HG03097 (cell line): ENCODE measurements around the gene TBC1D21.

Experiments
- ATAC-seq: cut with Tn5 transposase; IDR thresholded peaks from one replicate; pipeline ENCODE4 v1.9.1; 2021; ENCODE audit not compliant: unreplicated experiment, low FRiP score

The TBC1D21 gene

DNA sequence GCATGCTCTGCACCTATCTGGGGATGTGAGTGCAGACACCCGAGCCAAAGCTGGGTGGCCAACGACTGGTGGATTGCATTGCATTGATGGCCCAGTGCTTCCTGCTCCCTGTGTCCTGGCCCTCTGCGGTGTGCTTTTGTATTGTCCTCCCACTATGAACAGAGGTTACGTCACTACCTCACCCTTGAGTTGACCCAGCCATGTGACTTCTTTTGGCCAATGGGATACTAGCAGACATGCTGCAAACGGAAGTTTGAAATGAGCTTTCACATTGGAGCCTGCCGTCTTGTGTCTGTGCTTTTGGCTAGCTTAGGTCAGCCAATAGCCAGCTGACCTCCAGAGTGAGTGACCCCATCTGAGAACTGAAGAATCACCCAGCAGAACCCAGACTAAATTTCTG lies 15.3 kb upstream of the TBC1D21 start:
- ATAC-seq: no peak

DNA sequence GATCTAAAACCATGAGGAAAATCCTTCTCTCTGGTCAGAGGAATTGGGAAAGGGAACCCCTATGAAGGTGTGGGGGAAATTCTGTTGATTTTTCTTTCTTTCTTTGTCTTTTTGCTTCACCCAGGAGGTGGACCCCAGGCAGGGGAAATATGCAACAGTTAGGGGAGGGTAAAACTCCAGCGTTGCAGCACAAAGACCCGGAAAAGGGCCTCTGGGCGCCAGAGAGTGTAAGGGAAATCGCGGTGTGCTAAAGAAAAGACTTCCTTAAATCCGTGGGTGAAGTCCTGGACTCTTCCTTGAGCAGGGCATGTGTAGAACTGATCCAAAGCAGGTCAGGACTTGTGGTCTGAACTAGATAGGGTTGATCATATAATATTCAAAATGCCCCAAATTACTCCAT lies 11.1 kb upstream of the TBC1D21 start:
- ATAC-seq: no peak

GRCh38 chr15:73865379-73865778 lies 8.0 kb upstream of the TBC1D21 start:
- ATAC-seq: no peak

- no peak for ATAC-seq
These were observed 7.5 kb upstream of the TBC1D21 start for GRCh38 chr15:73865904-73866303.

DNA sequence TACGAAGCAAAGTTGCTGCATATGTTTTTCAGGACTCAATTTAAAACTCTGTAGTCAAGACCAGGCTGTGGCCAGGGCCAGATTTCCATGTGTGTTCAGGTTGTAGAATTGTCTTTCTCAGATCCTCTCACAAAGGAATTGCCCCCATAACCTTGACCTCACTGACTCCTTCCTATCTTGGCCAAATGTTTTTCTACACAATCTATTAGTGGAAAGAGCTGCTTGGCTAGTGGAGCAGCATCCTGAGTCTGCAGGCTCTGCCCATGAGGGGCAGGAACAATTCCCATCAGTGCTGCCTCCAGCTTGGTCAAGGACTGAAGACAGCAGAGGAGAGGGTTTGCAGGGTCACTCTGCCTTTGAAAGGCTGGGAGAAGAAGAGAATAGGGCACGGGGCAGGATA lies 6.9 kb upstream of the TBC1D21 start:
- ATAC-seq: no peak

DNA sequence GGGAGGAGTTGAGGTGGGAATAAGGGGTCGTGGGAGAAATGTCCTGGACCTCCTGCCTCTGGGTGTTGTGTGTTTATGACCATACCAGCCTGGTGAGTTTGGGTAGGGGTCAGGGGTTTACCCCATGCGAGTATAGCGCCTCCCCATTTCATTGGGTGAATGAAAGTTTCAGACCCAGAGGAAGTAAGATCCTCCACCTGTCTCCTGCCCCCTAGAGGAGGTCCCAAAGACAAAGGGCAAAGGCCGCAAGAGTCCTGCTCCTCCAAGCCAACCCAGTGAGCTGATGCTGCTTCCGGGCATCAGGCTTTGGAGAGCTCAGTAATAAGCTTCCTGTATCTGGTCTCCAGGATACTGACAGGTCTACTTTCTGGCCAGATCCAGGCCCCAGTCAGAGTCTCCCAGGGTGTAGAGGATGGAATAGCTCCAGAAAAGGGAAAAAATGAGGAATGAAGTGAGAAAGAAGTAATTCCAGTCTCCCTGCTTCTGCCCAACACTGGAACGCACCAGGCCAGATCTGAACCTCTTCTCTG lies 6.4 kb upstream of the TBC1D21 start:
- ATAC-seq: no peak

DNA sequence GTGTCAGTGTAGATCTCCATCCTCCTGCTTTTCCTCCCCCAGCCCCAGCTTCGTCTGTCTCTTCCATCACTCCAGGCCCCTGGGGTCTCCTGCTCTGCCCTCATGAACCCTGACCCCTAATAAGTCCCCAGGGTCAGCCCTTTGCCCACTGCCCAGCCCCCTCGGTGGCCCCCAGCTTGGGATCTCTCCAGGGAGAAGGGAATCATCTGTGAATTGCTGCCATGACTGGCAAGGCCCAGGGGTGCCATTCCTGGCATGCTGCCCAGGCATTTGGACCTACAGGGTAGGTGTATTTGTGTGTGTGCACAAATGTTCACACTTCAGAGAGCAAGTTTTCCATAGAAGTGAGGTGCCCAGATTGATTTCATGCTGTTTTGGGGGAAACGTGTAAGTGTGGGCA lies 5.9 kb upstream of the TBC1D21 start:
- ATAC-seq: no peak

DNA sequence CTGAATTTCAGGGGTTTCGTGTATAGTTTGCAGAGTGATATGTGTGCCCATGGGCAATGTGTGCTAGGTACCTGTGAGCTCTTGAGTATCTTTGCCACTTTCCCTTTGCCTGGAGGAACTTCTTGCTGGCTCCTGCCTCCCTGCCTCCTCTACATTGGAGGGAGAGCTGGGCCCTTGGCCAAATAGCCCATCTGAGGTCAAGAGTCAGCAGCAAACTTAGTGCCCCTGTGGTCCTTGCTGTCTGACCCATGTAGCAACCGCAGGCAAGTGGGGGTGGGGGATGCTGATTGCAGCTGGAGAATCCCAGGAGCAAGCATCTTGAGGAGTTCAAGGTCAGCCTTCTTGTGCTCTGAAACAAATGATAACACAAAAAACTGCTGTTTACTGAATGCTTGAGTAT lies 5.4 kb upstream of the TBC1D21 start:
- no peak for ATAC-seq

DNA sequence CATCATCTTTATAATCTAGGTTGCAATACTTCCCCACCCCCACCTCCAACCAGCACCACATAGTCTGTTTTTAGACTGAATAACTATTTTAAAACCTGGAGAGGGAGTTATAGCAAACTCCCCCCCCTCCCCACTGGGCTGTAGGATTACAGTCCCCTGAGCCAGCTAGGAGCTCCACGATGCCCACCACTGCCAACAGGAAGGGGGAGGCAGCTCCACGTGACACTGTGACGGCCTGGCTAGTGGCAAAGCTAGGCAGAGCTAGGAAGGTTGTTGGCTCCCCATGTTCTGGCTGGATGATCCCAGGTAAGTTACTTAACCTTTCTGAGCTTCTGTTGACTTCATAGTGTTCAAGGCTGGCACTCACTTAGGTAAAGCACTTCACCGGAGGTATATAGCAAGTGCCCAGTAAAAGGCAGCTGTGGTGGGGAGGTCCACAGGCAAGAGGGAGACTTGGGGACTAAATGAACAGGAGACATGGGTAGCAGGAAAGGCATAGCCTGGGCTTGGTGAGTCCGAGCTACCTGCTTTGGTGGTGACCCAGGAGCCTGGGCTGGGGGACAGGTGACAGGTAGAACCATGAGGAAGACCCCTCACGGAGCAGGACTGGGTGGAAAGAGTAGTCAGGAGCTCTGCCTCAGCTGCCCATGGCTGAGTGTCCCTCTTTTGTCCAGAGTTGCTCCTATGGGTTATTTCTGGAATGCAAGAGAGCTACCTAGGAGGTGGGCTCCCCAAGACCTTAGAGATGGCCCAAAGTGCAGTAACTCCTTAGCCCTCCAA lies 4.0 kb upstream of the TBC1D21 start:
- ATAC-seq: no peak

GRCh38 chr15:73870700-73871408 lies 2.5 kb upstream of the TBC1D21 start:
- no peak for ATAC-seq

DNA sequence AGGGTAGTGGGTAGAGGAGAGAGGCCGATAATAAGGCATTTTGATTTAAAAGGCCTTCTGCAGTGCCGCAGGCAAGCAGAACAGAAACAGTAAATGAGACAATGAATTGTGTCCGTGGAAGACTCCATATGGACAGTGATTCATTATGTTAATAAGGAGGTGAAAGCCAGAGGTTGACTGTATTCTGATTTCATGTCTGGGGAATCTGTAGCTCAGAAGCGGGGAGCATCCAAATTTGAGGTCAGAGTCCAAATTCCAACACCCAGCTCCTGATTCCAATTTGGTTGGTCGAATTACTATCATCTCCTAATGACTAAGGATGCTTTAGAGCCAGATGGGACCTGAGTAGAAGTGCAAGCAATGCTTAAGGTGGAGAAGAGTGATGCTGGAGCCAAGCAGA lies 1.0 kb upstream of the TBC1D21 start:
- ATAC-seq: no peak

DNA sequence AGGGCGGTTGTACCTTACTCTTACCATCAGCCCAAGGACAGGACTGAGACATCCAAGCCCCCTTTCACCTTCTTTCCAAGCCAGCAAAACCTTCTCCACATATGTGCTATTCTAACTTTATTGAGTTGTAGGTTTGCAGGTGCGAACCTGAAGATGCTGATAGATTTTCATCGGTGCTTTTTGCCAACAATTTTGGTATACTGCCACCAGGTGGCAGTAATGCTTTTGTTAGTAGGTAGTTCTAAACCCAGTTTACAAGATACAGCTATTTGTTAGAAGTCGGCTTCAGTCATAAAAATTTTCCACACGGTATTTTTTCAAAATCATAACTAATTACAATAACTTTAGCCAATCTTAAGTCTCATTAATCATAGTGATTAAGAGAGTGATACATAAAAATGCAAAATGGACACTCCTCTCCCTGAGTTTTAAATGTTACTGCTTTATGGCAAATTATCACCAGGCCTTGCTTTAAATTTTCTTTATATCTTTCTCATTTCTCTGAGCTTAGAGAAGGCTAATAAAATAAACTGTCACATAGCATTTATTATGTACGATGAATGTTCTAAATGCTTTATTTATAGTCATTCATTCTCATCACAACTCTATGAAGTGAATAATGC lies 636 bp downstream of the TBC1D21 start:
- no peak for ATAC-seq

DNA sequence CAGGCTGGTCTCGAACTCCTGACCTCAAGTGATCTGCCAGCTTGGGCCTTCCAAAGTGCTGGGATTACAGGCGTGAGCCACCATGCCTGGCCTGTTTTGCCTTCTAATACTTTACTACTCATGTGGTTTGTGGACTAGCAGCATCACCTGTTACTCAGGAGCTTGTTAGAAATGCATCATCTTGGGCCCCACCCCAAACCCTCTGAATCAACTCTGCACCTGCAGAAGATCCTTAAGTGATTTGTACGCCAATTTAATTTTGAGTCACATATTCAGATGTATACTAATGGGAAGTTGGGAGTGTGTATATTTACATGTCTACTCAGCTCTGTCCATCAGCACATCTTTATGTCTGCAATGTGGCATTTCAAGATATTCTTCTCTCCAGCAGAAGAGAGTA lies 6.1 kb downstream of the TBC1D21 start:
- no peak for ATAC-seq

GRCh38 chr15:73881579-73882320 lies 8.4 kb downstream of the TBC1D21 start:
- no peak for ATAC-seq

DNA sequence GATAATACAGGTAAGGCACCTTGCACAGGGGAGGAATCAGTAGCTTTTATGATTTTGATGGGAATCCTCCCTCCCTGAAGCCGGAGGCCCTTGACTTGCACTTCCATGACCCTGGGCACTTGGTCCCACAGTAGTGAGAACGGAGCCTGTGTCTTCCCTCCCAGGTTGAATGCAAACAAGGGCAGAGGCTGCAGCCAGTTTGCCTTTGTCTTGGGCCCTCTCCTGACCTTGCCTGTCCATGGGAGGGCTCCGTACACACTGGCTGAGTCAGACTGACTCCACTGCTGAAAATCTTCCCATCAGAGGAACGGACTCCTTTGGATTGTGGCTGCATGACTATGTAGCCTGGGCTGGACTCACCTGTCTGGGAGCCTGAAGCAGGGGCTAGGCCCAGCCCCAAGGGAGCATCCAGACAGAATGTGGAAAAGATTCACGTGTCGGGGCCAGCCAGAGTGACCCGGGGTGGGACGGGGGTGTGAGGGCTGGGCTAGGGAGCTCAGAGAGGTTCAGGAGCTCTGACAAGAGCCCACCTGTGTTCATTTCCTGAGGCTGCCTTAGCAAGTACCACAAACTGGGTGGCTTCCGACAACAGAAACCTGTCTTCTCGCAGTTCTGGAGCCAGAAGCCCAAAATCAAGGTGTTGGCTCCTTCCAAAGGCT lies 9.5 kb downstream of the TBC1D21 start:
- ATAC-seq: no peak

GRCh38 chr15:73884159-73884558 lies 10.8 kb downstream of the TBC1D21 start:
- ATAC-seq: no peak

- no peak for ATAC-seq
These were observed 12.8 kb downstream of the TBC1D21 start for GRCh38 chr15:73885954-73886700.

- ATAC-seq: no peak
These were observed 13.5 kb downstream of the TBC1D21 start for GRCh38 chr15:73886717-73887345.

- ATAC-seq: no peak
These were observed 14.1 kb downstream of the TBC1D21 start for GRCh38 chr15:73887481-73887880.
